ENCODE data around the gene CSF1R.

DNA sequence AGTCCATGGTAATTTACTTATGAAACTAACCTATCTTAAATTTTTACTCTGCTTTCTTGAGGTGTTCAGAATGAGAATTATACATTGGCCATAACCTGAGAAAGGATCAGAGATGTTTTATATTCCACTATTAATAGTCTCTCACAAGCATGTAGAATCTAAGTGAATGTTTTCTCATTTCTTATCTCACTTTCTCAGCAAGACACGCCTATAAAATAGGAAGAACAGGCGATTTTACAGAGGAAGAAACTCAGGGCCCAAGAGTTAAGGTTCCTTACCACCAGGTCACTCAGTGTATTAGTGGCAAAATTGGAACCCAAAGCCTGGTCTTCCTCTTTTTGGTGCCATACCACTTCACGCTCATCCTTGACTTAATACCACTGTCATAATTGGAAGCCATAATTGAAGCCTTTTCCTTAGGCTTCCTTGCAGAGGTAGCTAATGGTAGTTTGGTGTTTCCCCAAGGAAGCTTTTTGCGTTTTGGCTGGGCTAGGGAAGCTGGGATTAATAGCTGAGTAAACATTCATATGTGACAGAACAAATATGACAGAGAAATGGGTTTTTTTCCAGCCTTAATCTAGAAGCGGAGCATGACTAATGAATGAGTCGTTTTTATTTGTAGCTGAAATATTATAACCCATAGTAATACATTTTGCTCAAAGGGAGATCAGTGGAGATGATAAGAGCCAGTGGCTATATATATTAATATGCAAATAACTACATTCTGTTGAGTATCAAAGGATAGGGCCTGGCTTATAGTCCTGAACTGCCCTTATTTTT, 68.9 kb downstream of the CSF1R start:
- no peak for TF ChIP-seq CHD4 (IDR thresholded peaks at IDR 0.05; ENCODE audit: borderline replicate concordance)
- TF ChIP-seq USF2 (IDR thresholded peaks at IDR 0.05): no peak

All from A549 (cell line).